GM21360 (cell line): ENCODE results near the gene TMEM182.

ENCODE experiments used
- ATAC-seq: cut with Tn5 transposase; IDR thresholded peaks from one replicate; pipeline ENCODE4 v1.9.1; 2021; ENCODE audit warnings: mild to moderate bottlenecking, moderate library complexity; ENCODE audit not compliant: unreplicated experiment

The TMEM182 gene

GRCh38 chr2:102765061-102765460, 3.2 kb downstream of the TMEM182 start:
- no peak for ATAC-seq

GRCh38 chr2:102768253-102768652, 6.4 kb downstream of the TMEM182 start:
- ATAC-seq, result no peak

- ATAC-seq, result no peak
Measured at GRCh38 chr2:102768892-102769291, 7.1 kb downstream of the TMEM182 start.

GRCh38 chr2:102770506-102770905, 8.7 kb downstream of the TMEM182 start:
- ATAC-seq, result no peak

- ATAC-seq, result no peak
Measured at GRCh38 chr2:102771114-102771513, 9.3 kb downstream of the TMEM182 start.

GRCh38 chr2:102772659-102773058, 10.8 kb downstream of the TMEM182 start:
- no peak for ATAC-seq

- no peak for ATAC-seq
Measured at GRCh38 chr2:102773149-102773705, 11.4 kb downstream of the TMEM182 start.

GRCh38 chr2:102778260-102778659, 16.4 kb downstream of the TMEM182 start:
- no peak for ATAC-seq

- ATAC-seq, result no peak
Measured at GRCh38 chr2:102780467-102780866, 18.6 kb downstream of the TMEM182 start.

GRCh38 chr2:102782187-102782586, 20.4 kb downstream of the TMEM182 start:
- ATAC-seq, result no peak

GRCh38 chr2:102782933-102783332, 21.1 kb downstream of the TMEM182 start:
- ATAC-seq, result no peak

- ATAC-seq, result no peak
Measured at GRCh38 chr2:102783506-102784183, 21.8 kb downstream of the TMEM182 start.

GRCh38 chr2:102784940-102785339, 23.1 kb downstream of the TMEM182 start:
- ATAC-seq, result no peak

GRCh38 chr2:102788216-102788884, 26.5 kb downstream of the TMEM182 start:
- ATAC-seq, result no peak

- no peak for ATAC-seq
Measured at GRCh38 chr2:102788885-102789260, 27.0 kb downstream of the TMEM182 start.

GRCh38 chr2:102789349-102790090, 27.7 kb downstream of the TMEM182 start:
- ATAC-seq, result no peak

- ATAC-seq, result no peak
Measured at GRCh38 chr2:102790091-102790455, 28.2 kb downstream of the TMEM182 start.

GRCh38 chr2:102792568-102793208, 30.9 kb downstream of the TMEM182 start:
- ATAC-seq, result no peak

- ATAC-seq, result no peak
Measured at GRCh38 chr2:102795641-102796040, 33.8 kb downstream of the TMEM182 start.

- ATAC-seq, result no peak
Measured at GRCh38 chr2:102796337-102796736, 34.5 kb downstream of the TMEM182 start.

GRCh38 chr2:102797486-102797885, 35.7 kb downstream of the TMEM182 start:
- ATAC-seq, result no peak
